Esophagus muscularis mucosa (tissue), 4 donors: ENCODE data around the gene TRIM2. TPM values are rescaled to one million over a fixed set of nuclear protein-coding genes. Genes with fewer than 3 reads are reported as not detected.

Experiments
- DNase-seq: peaks from one replicate; pipeline ENCODE4 v3.0.0-alpha.2; 2017; ENCODE audit errors: extremely low spot score
- H3K27ac ChIP-seq, 4 donors: fragments of 200-600 bp; sonication (generic); replicated peaks in 1 of 4; 1 replicate in 3 of 4; 2 replicates in 1 of 4; pipeline ENCODE4 v1.5.1; 2016 to 2019; ENCODE audit warnings: mild to moderate bottlenecking in 1 of 4
- H3K27me3 ChIP-seq, 4 donors: fragments of 200-600 bp; sonication (generic); one replicate each; pipeline versions ENCODE4 v1.5.1 to v1.6.0; 2016 to 2019
- H3K36me3 ChIP-seq, 4 donors: fragments of 200-600 bp; sonication (generic); one replicate each; pipeline ENCODE4 v1.5.1; 2016 to 2019
- H3K4me1 ChIP-seq, 4 donors: fragments of 200-600 bp; sonication (generic); one replicate each; pipeline ENCODE4 v1.5.1; 2016 to 2019
- H3K4me3 ChIP-seq, 4 donors: fragments of 200-600 bp; sonication (generic); 1 replicate in 2 of 4; 2 replicates in 2 of 4; pipeline ENCODE4 v1.5.1; 2016 to 2019; ENCODE audit warnings: mild to moderate bottlenecking in 4 of 4, moderate library complexity in 1 of 4
- H3K9me3 ChIP-seq, 4 donors: fragments of 200-600 bp; sonication (generic); 1 replicate in 3 of 4; 2 replicates in 1 of 4; pipeline ENCODE4 v1.5.1; 2016 to 2019
- EP300 ChIP-seq: sonication (generic); formaldehyde crosslinking; IDR thresholded peaks from one replicate; pipeline ENCODE4 v1.6.1; 2017; ENCODE audit warnings: antibody characterized with exemption
- POLR2A ChIP-seq: fragments of 450-650 bp; IDR thresholded peaks from one replicate; pipeline ENCODE4 v1.6.1; 2017; ENCODE audit warnings: antibody characterized with exemption, moderate library complexity, mild to moderate bottlenecking, low read depth
- POLR2AphosphoS5 ChIP-seq, 2 donors: sonication (generic); formaldehyde crosslinking; IDR thresholded peaks; one replicate each; pipeline ENCODE4 v1.6.1; 2017; ENCODE audit warnings: antibody characterized with exemption in 2 of 2
- WGBS: methylation state at CpG from one replicate; pipeline ENCODE4 v1.1.5; 2018; 5-methylcytosine and 5-hydroxymethylcytosine counted together
- intact Hi-C: fragments of 100-400 bp; cut with DNase I; formaldehyde crosslinking; loops from one replicate; pipeline ENCODE4 v1.15.1; 2023
- total RNA-seq, 4 donors: library from RNA; depleted of rRNA; stranded (reverse); fragments of >200 nt; gene quantifications; one replicate each; pipeline versions ENCODE4 v1.1.0 to v1.2.1, GENCODE V29; 2016
- TF ChIP-seq, protein P1 (sequence below), 3 experiments: fragments of 200-600 bp in 2 of 3; fragments of 450-650 bp in 1 of 3; sonication (generic) in 2 of 3; IDR thresholded peaks; one replicate each; pipeline ENCODE4 v1.5.1; 2017 to 2019; ENCODE audit warnings: antibody characterized with exemption in 3 of 3, mild to moderate bottlenecking in 2 of 3, moderate library complexity in 1 of 3

Gene TRIM2
- total RNA-seq, 4 donors from 2014 or later = 28.3 to 36.9 (median 30.4) TPM

DNA sequence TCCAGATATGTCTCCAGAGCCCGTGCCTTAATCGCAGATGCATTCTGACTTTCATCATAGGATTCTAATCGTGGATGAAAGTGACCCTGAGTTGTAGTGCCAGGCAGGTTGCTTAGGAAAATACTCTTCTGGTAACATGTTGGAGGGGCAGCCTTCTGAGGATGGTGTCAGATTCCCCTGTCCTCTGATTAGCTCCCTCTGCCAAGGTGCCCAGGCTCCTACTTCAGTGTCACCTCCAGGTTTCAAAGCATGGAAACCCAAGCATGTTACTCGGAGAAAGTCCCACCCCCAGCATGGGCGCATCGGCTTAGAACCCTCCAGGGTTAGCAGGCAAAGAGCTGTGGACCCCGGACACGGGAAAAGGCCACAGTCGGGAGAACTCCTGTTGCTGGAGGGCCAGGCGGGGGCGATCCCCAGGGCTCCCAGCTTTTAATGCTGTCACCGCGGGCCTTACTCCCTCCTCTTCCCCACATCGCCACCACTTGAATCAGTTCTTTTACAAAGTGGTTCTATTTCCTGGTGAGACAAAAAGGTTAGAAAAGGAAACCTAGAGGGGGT is 44.5 kb downstream of the TRIM2 start:
- no peak for DNase-seq
- intact Hi-C loops = no loop called here
- WGBS = 28% methylated on average over 8 of the region's 14 CpGs
- no peaks in the 10 kb centered on the region for H3K9me3 ChIP-seq
- TF ChIP-seq POLR2AphosphoS5 (IDR thresholded peaks at IDR 0.05) (no peak), POLR2A (no peak), EP300 (no peak)
- TF ChIP-seq, protein P1, sequence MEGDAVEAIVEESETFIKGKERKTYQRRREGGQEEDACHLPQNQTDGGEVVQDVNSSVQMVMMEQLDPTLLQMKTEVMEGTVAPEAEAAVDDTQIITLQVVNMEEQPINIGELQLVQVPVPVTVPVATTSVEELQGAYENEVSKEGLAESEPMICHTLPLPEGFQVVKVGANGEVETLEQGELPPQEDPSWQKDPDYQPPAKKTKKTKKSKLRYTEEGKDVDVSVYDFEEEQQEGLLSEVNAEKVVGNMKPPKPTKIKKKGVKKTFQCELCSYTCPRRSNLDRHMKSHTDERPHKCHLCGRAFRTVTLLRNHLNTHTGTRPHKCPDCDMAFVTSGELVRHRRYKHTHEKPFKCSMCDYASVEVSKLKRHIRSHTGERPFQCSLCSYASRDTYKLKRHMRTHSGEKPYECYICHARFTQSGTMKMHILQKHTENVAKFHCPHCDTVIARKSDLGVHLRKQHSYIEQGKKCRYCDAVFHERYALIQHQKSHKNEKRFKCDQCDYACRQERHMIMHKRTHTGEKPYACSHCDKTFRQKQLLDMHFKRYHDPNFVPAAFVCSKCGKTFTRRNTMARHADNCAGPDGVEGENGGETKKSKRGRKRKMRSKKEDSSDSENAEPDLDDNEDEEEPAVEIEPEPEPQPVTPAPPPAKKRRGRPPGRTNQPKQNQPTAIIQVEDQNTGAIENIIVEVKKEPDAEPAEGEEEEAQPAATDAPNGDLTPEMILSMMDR (IDR thresholded peaks at IDR 0.05) = no peak
- H3K36me3 ChIP-seq = no peaks in the 10 kb centered on the region
- peak overlapping the region; percentile 53 to 65 (median 60) for H3K4me3 ChIP-seq
- H3K4me1 ChIP-seq = peaks cover 11 to 20% (median 17%) of the 10 kb centered on the region in 4 donors
- peak overlapping the region; percentile 57 to 71 (median 64) for H3K27ac ChIP-seq
- H3K27me3 ChIP-seq = no peaks in the 10 kb centered on the region

DNA sequence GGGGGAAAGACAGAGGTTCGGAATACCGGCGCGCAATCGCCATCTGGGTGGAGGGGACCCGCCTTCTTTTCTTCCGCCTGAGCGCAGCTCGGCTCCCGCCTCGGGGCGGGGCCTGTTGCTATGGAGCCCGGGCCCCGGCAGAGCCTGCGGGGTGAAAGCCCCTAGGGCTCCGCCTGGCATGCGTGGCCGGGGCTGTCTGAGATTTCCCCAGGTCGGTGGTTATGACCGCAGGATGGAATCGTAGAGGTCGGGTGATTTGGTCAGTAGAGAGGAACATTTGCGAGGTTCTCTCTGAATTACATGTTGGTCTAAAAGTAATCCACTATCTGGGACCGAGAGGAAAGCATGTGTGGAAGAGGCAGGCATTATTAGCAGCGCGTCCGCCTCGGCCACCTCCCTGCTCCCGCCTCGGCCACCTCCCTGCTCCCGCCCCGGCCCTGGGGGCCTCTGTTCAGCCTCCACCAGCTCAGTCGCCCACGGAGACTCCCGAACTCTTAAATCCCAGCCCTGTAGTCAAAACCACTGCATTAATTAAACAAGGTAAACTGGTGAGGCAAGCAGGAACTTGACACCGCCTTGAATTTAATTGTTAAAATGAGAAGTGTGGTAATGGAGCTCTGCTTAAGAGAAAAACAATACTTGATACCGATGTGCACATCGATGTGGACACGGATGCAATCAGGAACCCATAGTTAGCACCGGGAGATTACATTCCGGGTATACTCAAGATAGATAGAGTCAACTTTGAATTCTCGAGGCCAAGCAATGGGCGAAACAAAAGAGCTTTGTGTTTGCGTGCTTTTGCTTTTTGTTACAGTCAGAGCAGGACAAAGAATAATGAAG is 45.2 kb downstream of the TRIM2 start:
- no peaks in the 10 kb centered on the region for H3K9me3 ChIP-seq
- 14% methylated on average over 38 of the region's 44 CpGs for WGBS
- DNase-seq = no peak
- peak overlapping the region; percentile 53 to 65 (median 60) for H3K4me3 ChIP-seq
- intact Hi-C loops = no loop called here
- no peaks in the 10 kb centered on the region for H3K36me3 ChIP-seq
- TF ChIP-seq POLR2A (no peak), POLR2AphosphoS5 (IDR thresholded peaks at IDR 0.05) (peak; percentile 16 to 45)
- TF ChIP-seq, protein P1 (IDR thresholded peaks at IDR 0.05) = no peak
- peaks cover 11 to 20% (median 17%) of the 10 kb centered on the region in 4 donors for H3K4me1 ChIP-seq
- H3K27me3 ChIP-seq = no peaks in the 10 kb centered on the region
- peak overlapping the region; percentile 57 to 71 (median 64) for H3K27ac ChIP-seq

DNA sequence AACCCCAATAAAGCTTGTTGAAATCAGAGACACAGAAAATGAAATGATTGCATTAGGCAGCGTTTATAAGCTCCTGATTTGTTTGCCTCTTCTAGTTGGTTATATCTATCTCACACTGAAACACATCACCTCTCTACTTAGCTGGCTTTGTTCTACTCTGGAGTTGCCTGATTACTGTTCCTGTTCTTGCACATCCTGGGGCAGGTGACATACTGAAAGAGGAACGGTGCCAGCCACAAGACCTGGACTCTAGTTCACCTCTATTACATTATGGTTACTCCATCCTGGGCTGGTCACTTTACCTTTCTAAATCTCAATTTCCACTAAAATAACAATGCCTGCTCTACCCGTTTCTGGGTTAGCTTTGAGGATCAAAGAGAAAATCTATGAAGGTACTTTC is 47.9 kb downstream of the TRIM2 start:
- Histone ChIP-seq H3K27me3 (no peaks in the 10 kb centered on the region), H3K4me1 (peaks cover 11 to 25% (median 23%) of the 10 kb centered on the region in 4 donors), H3K27ac (no peak overlapping the region), H3K36me3 (no peaks in the 10 kb centered on the region), H3K9me3 (no peaks in the 10 kb centered on the region), H3K4me3 (no peak overlapping the region)
- no peak for DNase-seq
- WGBS = 92% methylated on average over 3 of the region's 3 CpGs
- TF ChIP-seq POLR2A (no peak), POLR2AphosphoS5 (IDR thresholded peaks at IDR 0.05) (no peak), EP300 (no peak)
- TF ChIP-seq, protein P1 (IDR thresholded peaks at IDR 0.05) = no peak
- intact Hi-C loops = no loop called here

DNA sequence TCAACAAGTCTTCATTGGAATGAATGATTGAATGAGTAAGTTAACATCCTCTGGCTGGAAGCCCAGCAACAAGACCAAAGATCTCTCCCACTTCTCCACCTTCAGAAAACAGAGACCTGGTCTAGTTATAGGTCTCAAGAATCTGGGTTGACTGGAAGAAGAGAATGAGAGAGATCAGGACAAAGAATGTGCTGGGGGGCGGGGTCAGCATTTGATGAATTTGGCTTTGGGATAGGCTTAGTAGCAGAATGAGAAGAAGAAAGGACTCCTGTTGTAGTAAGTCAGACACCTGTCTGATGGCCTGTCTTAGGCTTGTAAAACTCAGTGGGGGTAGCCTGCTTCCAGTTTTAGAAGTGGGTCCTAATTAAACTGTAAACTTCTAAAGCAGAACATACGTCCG is 51.0 kb downstream of the TRIM2 start:
- intact Hi-C loops = no loop called here
- H3K4me3 ChIP-seq = no peak overlapping the region
- TF ChIP-seq POLR2A = no peak
- no peak for TF ChIP-seq POLR2AphosphoS5 (IDR thresholded peaks at IDR 0.05)
- TF ChIP-seq, protein P1 (IDR thresholded peaks at IDR 0.05) = no peak
- TF ChIP-seq EP300 = no peak
- peaks cover 0 to 25% (median 20%) of the 10 kb centered on the region in 4 donors for H3K4me1 ChIP-seq
- DNase-seq = no peak
- no peaks in the 10 kb centered on the region for H3K9me3 ChIP-seq
- H3K27ac ChIP-seq = no peak overlapping the region
- no peaks in the 10 kb centered on the region for H3K27me3 ChIP-seq
- H3K36me3 ChIP-seq = no peaks in the 10 kb centered on the region
- 75% methylated on average over 3 of the region's 3 CpGs for WGBS
